SK-N-SH treated with all-trans-retinoic acid at 6 μM for 48 hours (cell line): Measurements from ENCODE around the gene OR3A2.

Source experiments
- CREB5 ChIP-seq: fragments of 250-450 bp; sonication (Bioruptor Pico); IDR thresholded peaks from 2 replicates; pipeline ENCODE4 v1.5.1; 2020; ENCODE audit warnings: low read depth, mild to moderate bottlenecking, moderate library complexity
- CSDC2 ChIP-seq: fragments of 250-450 bp; sonication (Bioruptor Pico); IDR thresholded peaks from 2 replicates; pipeline ENCODE4 v1.5.0; 2020; ENCODE audit warnings: mild to moderate bottlenecking, moderate library complexity
- ISL1 ChIP-seq: fragments of 250-450 bp; sonication (Bioruptor Pico); IDR thresholded peaks from 2 replicates; pipeline ENCODE4 v2.1.2; 2022; ENCODE audit warnings: mild to moderate bottlenecking, moderate library complexity
- OSR1 ChIP-seq: fragments of 250-450 bp; sonication (Bioruptor Pico); IDR thresholded peaks from 2 replicates; pipeline ENCODE4 v1.8.0; 2022; ENCODE audit warnings: moderate library complexity, mild to moderate bottlenecking, inconsistent platforms
- PATZ1 ChIP-seq: fragments of 250-450 bp; sonication (Bioruptor Pico); IDR thresholded peaks from 2 replicates; pipeline ENCODE4 v1.8.0; 2020; ENCODE audit warnings: mild to moderate bottlenecking, moderate library complexity, borderline replicate concordance
- POU6F1 ChIP-seq: fragments of 250-450 bp; sonication (Bioruptor Pico); IDR thresholded peaks from 2 replicates; pipeline ENCODE4 v1.8.0; 2021; ENCODE audit warnings: low read depth, mild to moderate bottlenecking, moderate library complexity, borderline replicate concordance
- TSHZ2 ChIP-seq: fragments of 250-450 bp; sonication (Bioruptor Pico); IDR thresholded peaks from 2 replicates; pipeline ENCODE4 v1.5.0; 2020; ENCODE audit warnings: mild to moderate bottlenecking, moderate library complexity
- ZC3H10 ChIP-seq: fragments of 250-450 bp; sonication (Bioruptor Pico); IDR thresholded peaks from 2 replicates; pipeline ENCODE4 v1.5.1; 2021; ENCODE audit warnings: mild to moderate bottlenecking, moderate library complexity
- ZFP3 ChIP-seq: fragments of 250-450 bp; sonication (Bioruptor Pico); IDR thresholded peaks from 2 replicates; pipeline ENCODE4 v1.5.0; 2020; ENCODE audit warnings: mild to moderate bottlenecking, moderate library complexity
- ZFP30 ChIP-seq: fragments of 450-650 bp; formaldehyde crosslinking; IDR thresholded peaks from 2 replicates; pipeline ENCODE4 v1.5.0; 2022; ENCODE audit warnings: mild to moderate bottlenecking, moderate library complexity

- TF ChIP-seq ZFP3 (CRISPR knock-in tag) (no peak), POU6F1 (no peak), CSDC2 (CRISPR knock-in tag) (no peak), PATZ1 (no peak), ZFP30 (CRISPR knock-in tag) (no peak), CREB5 (CRISPR knock-in tag) (no peak), TSHZ2 (CRISPR knock-in tag) (no peak), ZC3H10 (CRISPR knock-in tag) (no peak), ISL1 (no peak), OSR1 (no peak)
Measured at GRCh38 chr17:3389791-3390190, 3.7 kb upstream of the OR3A2 start.
